Gastrocnemius medialis (tissue), 4 donors: ENCODE measurements around the gene SLC48A1.

ENCODE experiments used
- CTCF ChIP-seq, 5 experiments: fragments of 450-650 bp in 3 of 5; fragments of 200-600 bp in 2 of 5; sonication (generic) in 2 of 5; IDR thresholded peaks in 4 of 5; conservative IDR thresholded peaks in 1 of 5; 1 replicate in 4 of 5; 2 replicates in 1 of 5; pipeline ENCODE4 v1.5.1; 2016 to 2019; ENCODE audit warnings: antibody characterized with exemption in 5 of 5, mild to moderate bottlenecking in 3 of 5, moderate library complexity in 3 of 5
- POLR2A ChIP-seq, 2 donors: fragments of 450-650 bp; IDR thresholded peaks; one replicate each; pipeline ENCODE4 v1.6.1; 2017; ENCODE audit warnings: antibody characterized with exemption in 2 of 2, mild to moderate bottlenecking in 2 of 2, moderate library complexity in 2 of 2

- TF ChIP-seq CTCF (IDR thresholded peaks at IDR 0.05 in 4 of 5, conservative IDR thresholded peaks at IDR 0.05 in 1 of 5), result no peak
- TF ChIP-seq POLR2A (IDR thresholded peaks at IDR 0.05), result no peak
Observed at GRCh38 chr12:47786662-47787280, 13.7 kb downstream of the SLC48A1 start.
